B cell (primary cell): ENCODE data around the gene SPACA5B. TPM values are rescaled to one million over a fixed set of nuclear protein-coding genes. Genes with fewer than 3 reads are reported as not detected.

Source experiments
- ATAC-seq: fragments of 200-7000 bp; cut with Tn5 transposase; one replicate; pipeline ENCODE4 v1.10.0; 2021; ENCODE audit warnings: low read depth, mild to moderate bottlenecking, moderate number of reproducible peaks, moderate library complexity
- CTCF ChIA-PET: fragments of 350-600 bp; sonication (Branson Sonifier 250); formaldehyde crosslinking; loops from one replicate; lab custom pipeline; 2021; ENCODE audit warnings: antibody characterized with exemption, inconsistent platforms; lab: Charles Lee
- POLR2A ChIA-PET: fragments of 350-600 bp; sonication (Branson Sonifier 250); formaldehyde crosslinking; loops from one replicate; lab custom pipeline; 2021; ENCODE audit warnings: antibody characterized with exemption; lab: Charles Lee
- DNase-seq: peaks from one replicate; pipeline ENCODE4 v3.0.0; 2013
- H2AFZ ChIP-seq: 2 replicates; pipeline ENCODE4 v1.6.1; 2012; ENCODE audit warnings: mild to moderate bottlenecking, low read depth, low read length; ENCODE audit not compliant: insufficient read depth, poor library complexity, severe bottlenecking
- H3K27ac ChIP-seq, 2 donors: 1 replicate in 1 of 2; 2 replicates in 1 of 2; pipeline ENCODE4 v1.5.1; 2012 to 2013; ENCODE audit warnings: low read length in 2 of 2, mild to moderate bottlenecking in 2 of 2, moderate library complexity in 1 of 2
- H3K27me3 ChIP-seq, 4 experiments: fragments of 200-600 bp in 1 of 4; sonication (generic) in 1 of 4; replicated peaks in 1 of 4; 1 replicate in 2 of 4; 2 replicates in 2 of 4; pipeline versions ENCODE4 v1.6.1 to v1.7.0; 2013 to 2016; ENCODE audit warnings: low read length in 3 of 4, mild to moderate bottlenecking in 2 of 4, mixed read lengths in 1 of 4, moderate library complexity in 1 of 4; ENCODE audit not compliant: insufficient read depth in 4 of 4, control insufficient read depth in 3 of 4; ENCODE audit errors: control extremely low read depth in 1 of 4
- H3K36me3 ChIP-seq, 2 experiments: replicated peaks in 1 of 2; 1 replicate in 1 of 2; 2 replicates in 1 of 2; pipeline versions ENCODE4 v1.6.1 to v1.7.1; 2013; ENCODE audit warnings: low read length in 1 of 2; ENCODE audit not compliant: insufficient read depth in 2 of 2, control insufficient read depth in 1 of 2; ENCODE audit errors: control extremely low read depth in 1 of 2, extremely low read depth in 1 of 2
- H3K4me1 ChIP-seq, 2 donors: fragments of 200-600 bp in 1 of 2; sonication (generic) in 1 of 2; 1 replicate in 1 of 2; 2 replicates in 1 of 2; pipeline versions ENCODE4 v1.5.1 to v1.6.1; 2013 to 2017; ENCODE audit warnings: low read length in 2 of 2; ENCODE audit not compliant: control insufficient read depth in 2 of 2, insufficient read depth in 2 of 2
- H3K4me2 ChIP-seq: replicated peaks from 2 replicates; pipeline ENCODE3; 2012; ENCODE audit warnings: mild to moderate bottlenecking, low read depth, low read length; ENCODE audit not compliant: poor library complexity, severe bottlenecking
- H3K4me3 ChIP-seq, 5 experiments: fragments of 200-600 bp in 1 of 5; sonication (generic) in 1 of 5; 1 replicate in 3 of 5; 2 replicates in 2 of 5; pipeline versions ENCODE4 v1.5.1 to v1.7.0; 2011 to 2016; ENCODE audit warnings: low read length in 4 of 5, mild to moderate bottlenecking in 4 of 5, low read depth in 2 of 5, control low read depth in 1 of 5, moderate library complexity in 1 of 5; ENCODE audit not compliant: insufficient read depth in 1 of 5; ENCODE audit errors: control extremely low read depth in 1 of 5, extremely low read depth in 1 of 5
- H3K79me2 ChIP-seq: fragments of 200-600 bp; sonication (generic); one replicate; pipeline ENCODE4 v1.6.0; 2016; ENCODE audit warnings: low read length; ENCODE audit not compliant: control insufficient read depth, insufficient read depth
- H3K9ac ChIP-seq: fragments of 200-600 bp; sonication (generic); 2 replicates; pipeline ENCODE4 v1.6.1; 2017; ENCODE audit warnings: mild to moderate bottlenecking, low read length, moderate library complexity
- H3K9me3 ChIP-seq, 3 donors: one replicate each; pipeline versions ENCODE4 v1.6.1 to v1.7.1; 2013; ENCODE audit warnings: low read length in 2 of 3; ENCODE audit not compliant: control insufficient read depth in 2 of 3, insufficient read depth in 1 of 3; ENCODE audit errors: control extremely low read depth in 1 of 3
- H4K20me1 ChIP-seq: 2 replicates; pipeline ENCODE4 v1.6.0; 2012; ENCODE audit warnings: mild to moderate bottlenecking, low read length; ENCODE audit not compliant: insufficient read depth, control insufficient read depth, poor library complexity, severe bottlenecking
- H3K27ac Mint-ChIP-seq: one replicate; pipeline ENCODE4 v1.8.0; 2021; ENCODE audit warnings: mixed read lengths
- H3K27me3 Mint-ChIP-seq: one replicate; pipeline ENCODE4 v1.8.0; 2021; ENCODE audit warnings: mixed read lengths
- H3K4me1 Mint-ChIP-seq: one replicate; pipeline ENCODE4 v1.8.0; 2021; ENCODE audit warnings: mixed read lengths
- H3K4me3 Mint-ChIP-seq: one replicate; pipeline ENCODE4 v1.8.0; 2021; ENCODE audit warnings: mixed read lengths
- H3K9me3 Mint-ChIP-seq: one replicate; pipeline ENCODE4 v1.8.0; 2022; ENCODE audit warnings: mixed read lengths; ENCODE audit not compliant: insufficient read depth
- CTCF ChIP-seq: fragments of 200-600 bp; IDR thresholded peaks from one replicate; pipeline ENCODE4 v1.8.0; 2022; ENCODE audit warnings: antibody characterized with exemption, mild to moderate bottlenecking
- EZH2 ChIP-seq: IDR thresholded peaks from 2 replicates; pipeline ENCODE4 v1.6.1; 2012; ENCODE audit warnings: borderline replicate concordance, low read depth, mild to moderate bottlenecking, moderate library complexity, low read length; ENCODE audit not compliant: insufficient read depth, poor library complexity, severe bottlenecking
- WGBS: methylation state at CpG from one replicate; pipeline ENCODE4 v1.1.5; 2013; ENCODE audit warnings: missing lambda C conversion rate; ENCODE audit not compliant: insufficient coverage; 5-methylcytosine and 5-hydroxymethylcytosine counted together
- intact Hi-C: fragments of 100-400 bp; cut with micrococcal nuclease; formaldehyde crosslinking; loops from one replicate; pipeline ENCODE4 v1.10.0; 2022
- polyA plus RNA-seq: library from polyadenylated mRNA; depleted of rRNA; stranded (reverse); fragments of >200 nt; gene quantifications from 2 replicates; pipeline ENCODE4 v1.2.3, GENCODE V29; 2012
- total RNA-seq, 2 donors: library from RNA; stranded (reverse); fragments of 120-200 nt in 1 of 2; gene quantifications; 1 replicate in 1 of 2; 2 replicates in 1 of 2; pipeline versions ENCODE4 v1.2.3 to v1.2.4, GENCODE V29; 2013 to 2022

The SPACA5B gene
- total and polyA plus RNA-seq, 2 donors (not counting 1 experiment from before 2014, with no cell fraction given), result not detected

- Mint-ChIP-seq H3K4me1 (no peaks in the 10 kb centered on the region), H3K9me3 (no peaks in the 10 kb centered on the region), H3K27me3 (no peaks in the 10 kb centered on the region), H3K27ac (no peak overlapping the region), H3K4me3 (no peak overlapping the region)
- no peaks in the 10 kb centered on the region for H3K4me1 ChIP-seq
- H3K4me2 ChIP-seq, result no peak overlapping the region
- H3K9me3 ChIP-seq, result no peaks in the 10 kb centered on the region
- no peaks in the 10 kb centered on the region for H3K36me3 ChIP-seq
- ChIA-PET CTCF (no interaction called here), POLR2A (no interaction called here)
- no peak overlapping the region for H3K27ac ChIP-seq
- intact Hi-C loops, result no loop called here
- 83% methylated on average over 1 of the region's 5 CpGs for WGBS
- no peaks in the 10 kb centered on the region for H4K20me1 ChIP-seq
- H3K27me3 ChIP-seq, result no peaks in the 10 kb centered on the region
- TF ChIP-seq CTCF, result no peak
- no peak for ATAC-seq
- H3K4me3 ChIP-seq, result no peak overlapping the region
- H3K9ac ChIP-seq, result no peak overlapping the region
- H3K79me2 ChIP-seq, result no peaks in the 10 kb centered on the region
- no peak for DNase-seq
- H2AFZ ChIP-seq, result no peak overlapping the region
These were observed 46.7 kb upstream of the SPACA5B start for GRCh38 chrX:48083706-48084105.

GRCh38 chrX:48086082-48086481, 44.3 kb upstream of the SPACA5B start:
- H3K27me3 Mint-ChIP-seq, result no peaks in the 10 kb centered on the region
- ATAC-seq, result no peak

More at GRCh38 chrX:48086082-48086481, 44.3 kb upstream of the SPACA5B start:
- no peak for DNase-seq
- no peaks in the 10 kb centered on the region for H3K79me2 ChIP-seq
- no peaks in the 10 kb centered on the region for H3K27me3 ChIP-seq
- H4K20me1 ChIP-seq, result no peaks in the 10 kb centered on the region
- H3K4me3 ChIP-seq, result no peak overlapping the region
- no peak for TF ChIP-seq EZH2
- no peak for TF ChIP-seq CTCF
- H3K4me1 ChIP-seq, result no peaks in the 10 kb centered on the region
- H3K4me2 ChIP-seq, result no peak overlapping the region
- no peaks in the 10 kb centered on the region for H3K9me3 ChIP-seq
- Mint-ChIP-seq H3K9me3 (no peaks in the 10 kb centered on the region), H3K4me3 (no peak overlapping the region), H3K27ac (no peak overlapping the region), H3K4me1 (no peaks in the 10 kb centered on the region)
- H2AFZ ChIP-seq, result no peak overlapping the region
- no peak overlapping the region for H3K9ac ChIP-seq
- H3K36me3 ChIP-seq, result no peaks in the 10 kb centered on the region
- POLR2A ChIA-PET, result no interaction called here
- intact Hi-C loops, result no loop called here
- CTCF ChIA-PET, result no interaction called here
- H3K27ac ChIP-seq, result no peak overlapping the region
